Measurements from ENCODE around the gene RXFP1.

RXFP1 gene
- 0 reads per million in 3 experiments for total RNA-seq

DNA sequence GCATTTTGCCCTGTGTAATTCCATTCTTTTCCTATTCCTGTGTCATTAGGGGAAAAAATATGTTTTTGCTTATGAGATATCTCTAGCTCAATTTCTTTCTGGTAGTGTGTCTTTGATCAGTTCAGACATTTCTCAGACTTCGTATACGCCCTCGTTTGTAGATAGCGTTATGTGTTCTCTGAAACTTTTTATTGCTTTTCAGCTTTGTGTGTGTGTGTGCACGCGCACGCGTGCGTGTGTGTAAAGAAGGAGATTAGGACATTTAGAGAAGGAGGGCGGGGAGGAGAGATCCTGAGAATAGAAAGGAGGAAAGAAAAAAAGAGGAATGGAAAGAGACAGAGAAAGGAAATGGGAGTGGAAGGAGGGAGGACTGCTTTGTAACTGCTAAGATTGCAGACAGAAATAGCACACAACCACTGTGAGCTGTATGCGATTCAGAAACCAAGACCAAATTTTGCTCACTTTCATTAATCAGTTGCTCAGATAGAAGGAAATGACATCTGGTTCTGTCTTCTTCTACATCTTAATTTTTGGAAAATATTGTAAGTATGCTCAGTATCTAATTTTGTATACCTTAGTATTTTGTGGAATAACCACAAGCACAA lies at the start of gene RXFP1:
Gene RXFP1 (plus strand): TSS at position 399 of the 605 bp plus-strand sequence. CDS start 95 bp downstream, at position 494.
- DNase-seq: no peak

DNA sequence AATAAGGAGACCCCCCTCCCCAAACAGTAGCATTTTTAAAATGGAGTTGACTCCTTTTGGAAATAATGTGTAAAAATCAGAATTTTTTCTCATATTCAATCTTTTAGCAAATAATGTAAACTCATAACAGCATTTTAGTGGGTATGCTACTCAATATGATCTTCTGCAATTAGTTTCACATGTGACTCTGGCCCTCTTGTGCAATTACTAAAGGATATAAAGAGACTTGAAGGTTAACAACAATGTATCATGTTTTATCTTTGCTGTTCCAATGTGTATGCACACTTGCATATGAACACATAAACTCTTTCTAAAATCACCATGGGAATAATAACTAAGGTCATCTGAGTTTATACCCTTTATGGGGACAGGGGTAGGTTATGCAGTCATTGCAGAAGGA lies 39.9 kb upstream of the RXFP1 start:
- DNase-seq: no peak

DNA sequence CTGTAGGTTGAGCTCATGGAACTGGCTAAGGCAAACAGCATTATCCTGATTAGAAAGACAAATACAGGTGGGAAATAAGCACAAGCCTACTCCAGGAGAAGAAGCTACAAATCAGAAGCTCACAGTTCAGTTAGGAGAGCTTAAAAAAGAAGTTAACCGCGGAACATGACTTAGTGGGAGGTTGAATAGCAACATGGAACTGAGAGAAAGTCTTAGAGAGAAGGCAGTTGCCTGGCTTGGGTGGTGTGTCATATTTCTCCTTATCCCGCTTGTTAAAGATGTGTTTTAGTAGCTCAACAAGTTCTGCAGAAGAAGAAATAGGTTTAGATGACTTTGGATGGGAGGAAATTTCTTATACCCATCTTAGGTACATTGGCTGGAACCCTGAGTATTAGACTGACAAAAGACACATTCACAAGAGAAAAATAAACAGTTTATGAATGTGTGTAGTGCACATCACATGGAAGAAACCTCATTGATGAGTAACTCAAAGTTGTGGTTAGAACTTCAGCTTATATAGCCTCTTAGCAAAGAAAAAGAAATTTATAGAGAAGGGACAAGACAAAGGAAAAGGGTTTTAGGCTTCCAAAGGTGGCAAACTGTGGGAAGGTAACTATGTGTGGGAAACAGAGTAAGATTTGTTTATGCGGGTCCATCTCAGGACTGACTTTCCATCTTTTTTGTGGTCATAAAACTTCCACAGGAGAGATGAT lies 37.4 kb upstream of the RXFP1 start:
- no peak for DNase-seq

DNA sequence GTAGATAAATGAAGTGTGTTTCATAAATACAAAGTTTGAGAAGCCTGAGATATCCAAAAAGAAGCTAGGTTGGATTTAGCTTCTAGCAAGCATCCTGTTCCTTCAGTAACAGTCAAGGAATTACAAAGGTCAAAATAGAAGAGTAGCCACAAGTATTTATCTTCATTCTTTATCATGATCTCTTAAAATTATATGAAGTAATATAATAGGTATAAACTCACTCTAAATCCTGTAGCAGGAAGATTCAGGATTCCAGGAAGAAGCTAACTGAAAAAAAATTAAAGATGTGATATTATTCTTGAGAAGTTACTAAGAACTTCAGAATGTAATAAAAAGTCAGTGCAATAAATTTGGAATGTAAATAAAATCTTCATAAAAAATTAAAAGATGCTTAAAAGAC lies 31.1 kb upstream of the RXFP1 start:
- DNase-seq: no peak

DNA sequence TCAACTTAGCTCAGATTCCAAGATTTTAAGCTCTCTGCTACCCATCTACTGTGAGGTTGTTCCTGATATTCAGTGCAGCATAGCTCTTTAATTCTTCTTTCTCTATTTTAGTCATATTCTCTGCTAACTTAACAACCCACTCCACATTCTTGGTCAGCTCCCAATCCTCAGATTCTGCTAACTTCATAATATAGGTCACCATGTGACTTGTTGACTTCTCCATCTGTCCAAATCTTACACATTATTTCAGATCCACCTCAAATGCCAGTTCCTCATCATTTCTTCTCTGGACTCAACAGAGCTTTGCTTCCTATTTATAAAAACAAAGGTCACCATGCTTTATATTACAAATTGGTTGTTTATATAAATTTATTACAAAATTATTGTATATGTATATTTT lies 29.3 kb upstream of the RXFP1 start:
- DNase-seq: no peak

DNA sequence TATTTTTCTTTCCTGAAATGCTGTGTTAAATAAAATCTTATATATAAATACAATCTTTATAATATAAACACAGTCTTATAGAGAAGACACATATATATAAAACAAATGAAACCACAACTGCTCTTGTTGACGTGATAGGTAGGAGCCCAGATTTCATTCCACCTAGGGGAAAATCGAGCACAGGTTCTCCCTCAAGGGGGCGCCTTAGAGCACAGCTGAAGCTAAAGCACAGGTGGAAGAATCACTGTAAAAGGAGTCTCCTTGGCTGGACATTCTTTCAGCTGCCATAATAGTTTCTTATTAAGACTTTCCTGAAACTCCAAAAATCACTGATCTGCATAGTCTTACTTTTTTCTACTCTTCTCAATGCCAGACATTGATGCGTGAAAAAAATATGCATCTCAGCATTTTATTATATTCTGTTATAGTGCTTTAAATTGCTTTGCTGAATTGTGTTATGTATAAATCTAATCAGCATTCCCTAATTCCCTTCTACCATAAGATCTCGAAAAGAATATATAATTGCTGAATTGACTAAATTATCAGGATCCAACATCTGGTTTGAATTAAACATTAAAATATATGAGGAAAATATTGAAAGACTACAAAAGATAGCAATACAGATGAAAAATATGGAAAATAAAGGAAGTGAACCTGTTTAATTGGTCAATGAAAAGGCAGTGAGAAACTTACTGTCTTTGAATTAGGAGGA lies 25.5 kb upstream of the RXFP1 start:
- DNase-seq: no peak

DNA sequence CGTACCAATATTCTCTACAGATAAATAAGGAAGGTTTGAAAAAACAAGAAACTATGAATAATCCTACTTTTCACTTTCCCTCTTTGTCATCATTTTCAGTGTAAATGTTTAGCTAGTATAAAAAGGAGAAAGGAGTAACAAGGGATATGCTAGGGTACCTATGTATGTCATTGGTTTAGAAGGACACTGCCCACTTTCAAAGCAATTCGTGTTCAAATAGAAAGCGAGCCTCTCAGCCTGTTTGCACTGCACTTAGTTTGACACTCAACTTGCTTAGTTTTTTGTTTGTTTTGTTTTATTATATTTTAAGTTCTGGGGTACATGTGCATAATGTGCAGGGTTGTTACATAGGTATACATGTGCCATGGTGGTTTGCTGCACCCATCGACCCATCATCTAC lies 21.6 kb upstream of the RXFP1 start:
- DNase-seq: no peak

DNA sequence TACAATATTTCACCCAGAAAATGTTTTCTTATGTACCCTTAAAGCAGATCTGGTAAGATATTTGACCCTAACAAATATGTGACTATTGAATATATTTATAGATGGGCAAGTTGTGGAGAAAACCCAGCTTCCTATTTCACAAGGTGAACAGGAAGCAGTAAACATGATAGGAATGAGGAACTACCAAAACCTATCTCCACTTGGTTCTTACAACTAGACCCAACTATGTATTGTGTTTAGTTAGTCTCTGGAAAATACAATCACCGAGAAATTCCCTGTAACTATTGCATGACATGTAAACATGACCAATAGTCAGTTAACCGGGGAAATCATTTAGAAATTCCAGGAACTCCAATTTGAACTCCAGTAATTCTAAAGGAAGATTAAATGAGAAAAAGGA lies 8.4 kb upstream of the RXFP1 start:
- no peak for DNase-seq

DNA sequence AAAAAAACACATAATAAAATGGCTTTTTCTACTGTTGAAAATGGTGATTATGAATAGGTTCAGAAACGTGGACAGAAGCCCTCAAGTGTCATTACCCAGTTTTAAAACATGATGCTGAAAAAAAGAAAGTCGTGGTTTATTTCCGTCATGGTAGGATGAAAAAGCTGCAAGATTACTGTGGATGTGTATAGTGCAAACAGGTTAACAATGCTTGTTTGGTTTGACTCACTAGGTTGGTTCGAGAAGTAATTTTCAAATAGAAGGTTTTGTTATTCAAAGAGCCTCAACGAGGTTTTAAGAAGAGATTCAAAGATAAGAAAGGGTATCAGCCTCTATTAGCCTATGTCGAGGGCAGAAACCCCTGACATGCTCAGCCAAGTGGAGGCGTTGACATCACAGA lies 2.5 kb upstream of the RXFP1 start:
- DNase-seq: no peak

DNA sequence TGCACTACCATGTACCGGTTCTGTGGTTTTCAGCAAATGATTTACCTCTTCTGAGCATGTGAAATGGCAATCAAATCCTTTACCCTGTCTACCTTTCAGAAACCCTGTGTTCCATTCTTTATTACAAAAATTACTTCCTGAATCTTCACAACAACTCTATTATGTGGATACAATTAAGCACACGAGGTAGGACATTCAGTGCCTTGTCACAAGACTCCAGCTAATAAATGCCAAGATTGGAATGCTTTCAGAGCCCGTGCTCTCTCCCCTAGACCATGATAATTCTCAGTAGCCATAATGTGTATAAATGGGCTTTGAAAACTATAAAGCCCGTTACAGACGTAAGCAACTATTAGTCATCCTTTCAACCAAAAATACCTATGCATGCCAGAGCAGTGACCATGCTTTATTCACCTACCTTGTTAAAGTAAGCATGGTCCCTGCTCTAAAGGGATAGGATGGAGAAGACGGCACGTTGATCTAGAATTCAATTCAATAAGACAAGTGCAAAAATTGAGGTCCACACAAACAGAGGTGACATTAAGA lies 2.4 kb downstream of the RXFP1 start:
- DNase-seq: no peak

DNA sequence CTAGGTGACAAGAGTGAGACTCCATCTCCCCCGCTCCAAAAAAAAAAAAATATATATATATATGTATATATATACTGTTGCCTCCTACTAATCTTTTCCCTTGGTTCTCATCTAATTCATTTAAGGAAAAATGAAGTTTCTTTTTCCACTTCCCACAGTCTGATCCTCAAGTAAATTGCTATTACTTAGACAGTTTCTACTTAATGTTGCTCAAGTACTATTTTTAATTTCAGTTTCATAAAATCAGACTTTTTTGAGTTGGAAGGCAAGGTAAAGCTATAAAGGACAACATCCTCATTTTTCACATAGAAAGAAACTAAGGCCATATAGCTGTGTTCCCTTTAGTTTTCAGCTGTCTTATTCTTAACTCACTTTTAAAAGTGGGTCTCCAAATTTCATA lies 5.8 kb downstream of the RXFP1 start:
- DNase-seq: no peak

DNA sequence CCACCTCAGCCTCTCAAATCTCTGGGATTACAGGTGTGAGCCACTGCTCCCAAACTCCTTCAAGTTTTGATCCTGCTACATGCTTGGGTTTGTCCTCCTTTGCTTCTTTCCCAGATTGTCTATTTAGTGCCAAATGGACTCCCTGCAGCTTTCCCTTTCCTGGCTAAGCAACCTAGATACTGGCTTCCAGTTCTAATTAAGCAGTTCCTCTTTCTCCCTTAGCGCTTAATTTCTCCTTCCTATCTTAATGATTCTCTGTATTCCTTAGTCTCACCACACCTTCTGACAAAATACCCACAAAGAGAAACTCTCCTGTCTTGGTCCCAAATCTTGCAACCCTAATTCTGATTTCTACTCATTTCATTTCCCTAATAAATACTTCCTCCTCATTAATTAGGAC lies 7.8 kb downstream of the RXFP1 start:
- DNase-seq: no peak

DNA sequence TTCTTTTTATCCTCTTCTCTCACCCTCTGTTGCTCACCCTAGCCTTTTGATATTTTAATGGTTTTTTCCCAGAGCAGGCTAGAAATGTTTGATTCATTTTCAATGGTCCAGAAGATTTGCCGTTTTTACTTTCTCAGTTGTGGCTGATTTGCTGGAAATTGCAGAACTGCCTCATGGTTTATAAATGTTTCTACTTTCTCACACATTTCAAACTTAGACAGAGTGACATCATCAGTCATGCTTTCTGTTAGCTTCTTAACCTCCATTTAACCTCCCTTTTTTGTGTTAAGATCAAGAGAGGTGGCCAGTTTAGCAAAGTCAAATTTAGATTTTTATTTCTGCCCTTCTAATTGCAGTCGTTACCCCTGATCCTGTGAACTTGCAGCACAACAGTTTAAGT lies 8.7 kb downstream of the RXFP1 start:
- DNase-seq: no peak

DNA sequence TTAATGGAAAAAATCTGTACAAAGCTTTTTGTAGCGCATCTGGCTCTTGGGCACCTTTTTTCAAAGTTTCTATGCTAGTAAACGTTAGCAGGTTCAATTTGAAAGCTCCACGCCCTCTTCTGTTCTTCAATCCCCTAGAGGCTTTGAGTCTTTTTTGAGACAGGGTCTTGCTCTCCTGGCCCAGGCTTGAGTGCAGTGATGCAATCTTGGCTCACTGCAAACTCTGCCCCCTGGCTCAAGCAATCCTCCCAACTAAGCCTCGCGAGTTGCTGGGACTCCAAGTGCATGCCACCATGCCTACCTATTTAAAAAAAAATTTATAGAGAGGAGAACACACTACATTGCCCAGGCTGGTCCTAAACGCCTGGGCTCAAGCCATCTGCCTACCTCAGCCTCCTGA lies 9.2 kb downstream of the RXFP1 start:
- DNase-seq: no peak

DNA sequence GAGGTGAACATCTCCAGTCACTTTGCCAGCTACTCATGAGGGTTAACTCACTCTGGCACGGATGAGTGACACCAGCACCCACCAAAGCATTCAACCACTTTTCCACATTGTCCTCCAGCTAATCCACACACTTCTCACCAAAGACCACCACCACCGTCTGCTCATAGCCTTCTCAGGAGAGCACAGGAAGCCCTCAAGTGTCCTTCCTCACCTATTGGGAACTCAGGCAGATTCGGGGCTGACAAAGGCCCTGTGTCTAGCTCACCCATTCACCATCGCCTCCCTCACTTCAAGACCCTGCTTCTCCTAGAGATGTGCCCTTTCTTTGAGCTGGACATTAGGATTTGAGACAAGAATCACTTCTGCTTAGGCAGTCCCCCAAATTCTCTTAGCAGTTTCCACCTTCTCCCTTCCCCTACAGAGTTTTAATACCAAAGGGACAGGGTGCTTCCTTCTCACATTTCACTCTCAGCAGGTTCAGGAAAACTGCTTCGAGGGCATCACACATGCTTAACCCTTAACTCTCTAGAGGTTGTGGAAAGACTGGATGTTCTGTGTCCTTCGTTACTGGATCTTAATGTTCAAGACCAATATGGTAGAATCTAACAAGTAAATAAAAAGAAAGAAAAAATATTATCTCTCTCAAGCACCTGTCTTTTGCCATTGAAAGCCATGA lies 11.0 kb downstream of the RXFP1 start:
- no peak for DNase-seq

DNA sequence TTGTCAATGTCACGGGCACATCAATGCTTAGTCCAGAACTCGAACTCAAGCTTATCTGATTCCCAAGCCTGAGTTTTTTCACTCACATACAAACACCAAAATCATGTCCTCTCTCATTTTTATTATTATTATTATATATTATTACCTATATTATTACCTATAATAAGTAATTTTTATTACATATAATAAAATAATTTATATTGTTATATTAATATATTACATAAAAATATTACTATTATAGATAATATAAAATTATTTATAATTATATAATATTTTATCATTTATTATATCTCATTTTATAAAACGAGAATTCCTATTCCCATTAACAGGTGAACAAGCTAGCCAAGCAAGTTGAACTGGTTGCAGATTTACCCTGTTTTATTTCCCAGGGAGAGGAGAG lies 13.0 kb downstream of the RXFP1 start:
- DNase-seq: no peak

DNA sequence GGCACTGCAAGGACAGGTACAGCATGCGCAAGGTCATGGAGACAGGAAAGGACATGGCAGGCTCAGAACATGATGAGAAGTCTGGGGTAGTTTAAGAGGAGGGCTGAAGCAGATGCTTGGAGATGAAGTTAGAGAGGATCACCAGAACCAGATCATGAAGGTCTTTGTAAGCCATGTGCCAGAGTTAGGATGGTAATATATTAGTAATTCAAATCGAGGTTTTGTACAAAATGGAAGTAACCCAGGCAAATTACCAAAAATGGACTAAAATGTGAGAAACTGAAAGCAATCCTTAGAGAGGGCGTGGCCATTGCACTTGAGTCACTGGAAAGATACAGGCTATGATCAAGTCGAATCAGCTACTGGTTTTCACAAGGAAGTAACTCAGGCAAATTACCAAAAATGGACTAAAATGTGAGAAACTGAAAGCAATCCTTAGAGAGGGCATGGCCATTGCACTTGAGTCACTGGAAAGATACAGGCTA lies 13.5 kb downstream of the RXFP1 start:
- no peak for DNase-seq

DNA sequence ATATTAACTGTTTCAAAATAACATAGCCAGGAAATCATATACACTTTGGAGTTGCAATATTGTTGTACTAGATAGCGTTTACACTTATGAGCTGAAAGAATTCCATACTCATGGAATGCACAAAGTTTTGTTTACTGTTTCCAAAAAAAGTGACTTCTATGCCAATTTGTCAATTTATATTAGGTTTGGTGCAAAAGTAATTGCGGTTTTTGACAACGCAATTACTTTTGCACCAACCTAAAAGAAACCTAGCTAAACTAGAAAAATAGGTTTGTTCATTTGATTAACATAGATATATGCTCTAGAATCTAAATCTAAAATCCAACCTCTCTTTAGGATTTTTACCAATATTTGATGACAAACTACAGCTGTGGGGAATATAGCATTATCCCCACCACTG lies 15.2 kb downstream of the RXFP1 start:
- DNase-seq: no peak

DNA sequence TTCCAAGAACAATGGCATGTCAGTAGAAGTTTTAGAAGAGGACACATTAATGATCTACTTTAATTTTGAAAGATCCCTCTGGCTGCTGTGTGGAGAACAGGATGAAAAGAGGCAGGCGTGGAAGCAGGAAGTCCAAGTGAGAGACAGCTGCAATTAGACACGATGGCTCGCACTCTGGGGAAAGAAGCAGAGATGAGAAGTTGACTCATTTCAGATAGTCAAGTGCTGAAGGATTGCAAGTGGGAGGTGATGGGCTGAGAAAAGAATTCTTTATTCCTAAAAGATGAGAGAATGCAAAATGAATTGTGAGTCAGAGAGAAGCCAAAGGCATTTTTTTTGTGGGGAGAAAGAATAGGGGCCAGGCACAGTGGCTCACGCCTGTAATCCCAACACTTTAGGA lies 16.5 kb downstream of the RXFP1 start:
- DNase-seq: no peak

DNA sequence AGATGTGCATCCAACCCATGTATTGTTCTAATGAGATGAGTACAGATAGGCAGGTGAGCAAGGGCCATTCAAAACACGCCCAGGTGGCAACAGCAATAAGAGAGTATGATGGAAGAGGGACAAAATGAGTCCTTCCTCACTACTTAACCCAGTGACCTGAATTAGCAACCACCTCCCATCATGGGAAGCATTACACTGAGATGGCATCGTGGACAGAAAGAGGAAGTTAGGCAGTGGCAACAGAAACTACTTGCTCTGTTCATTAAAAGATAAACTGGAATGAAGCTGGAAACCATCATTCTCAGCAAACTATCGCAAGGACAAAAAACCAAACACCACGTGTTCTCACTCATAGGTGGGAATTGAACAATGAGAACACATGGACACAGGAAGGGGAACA lies 17.2 kb downstream of the RXFP1 start:
- no peak for DNase-seq

DNA sequence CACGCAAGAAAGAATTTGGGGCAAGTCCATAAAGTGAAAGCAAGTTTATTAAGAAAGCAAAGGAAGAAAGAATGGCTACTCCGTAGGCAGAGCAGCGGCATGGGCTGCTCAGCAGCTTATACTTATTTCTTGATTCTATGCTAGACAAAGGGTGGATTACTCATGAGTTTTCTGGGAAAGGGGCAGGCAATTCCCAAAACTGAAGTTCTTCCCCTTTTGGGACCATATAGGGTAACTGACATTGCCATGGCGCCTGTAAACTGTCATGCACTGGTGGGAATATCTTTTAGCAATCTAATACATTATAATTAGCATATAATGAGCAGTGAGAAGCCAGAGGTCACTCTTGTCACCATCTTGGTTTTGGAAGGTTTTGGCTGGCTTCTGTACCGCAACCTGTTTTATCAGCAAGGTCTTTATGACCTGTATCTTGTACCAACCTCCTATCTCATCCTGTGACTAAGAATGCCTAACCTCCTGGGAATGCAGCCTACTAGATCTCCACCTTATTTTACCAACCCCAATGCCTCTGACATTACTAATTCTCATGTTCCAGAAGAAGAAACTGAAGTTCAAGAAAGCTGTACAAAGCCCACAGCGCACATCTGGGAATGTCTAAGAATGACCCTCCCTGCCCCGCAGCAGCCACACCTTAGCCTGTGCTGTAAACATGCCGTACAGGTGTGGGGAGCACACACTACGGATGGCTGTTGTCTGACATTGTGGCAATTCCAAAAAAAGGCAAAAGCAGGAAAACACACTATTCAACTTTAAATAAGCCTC lies 18.6 kb downstream of the RXFP1 start:
- DNase-seq: no peak

DNA sequence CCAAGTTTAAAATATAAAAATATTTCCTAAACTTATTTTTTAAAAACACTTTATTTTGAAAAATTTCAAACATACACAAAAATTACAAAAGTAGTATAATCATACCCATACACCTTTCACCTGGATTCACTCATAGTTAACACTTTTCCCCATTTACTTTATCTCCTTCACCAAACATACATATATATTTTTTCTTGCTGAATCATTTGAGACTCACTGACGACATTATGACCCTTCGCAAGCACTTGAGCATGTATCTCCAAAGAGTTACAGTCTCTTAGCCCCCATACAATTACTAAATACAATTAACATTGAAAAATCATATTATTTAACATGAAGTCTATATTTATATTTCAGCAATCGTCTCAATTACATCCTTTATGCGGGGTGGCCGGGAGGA lies 19.8 kb downstream of the RXFP1 start:
- DNase-seq: no peak
